ENCODE results near the gene PI3. TPM values are rescaled to one million over a fixed set of nuclear protein-coding genes. Genes with fewer than 3 reads are reported as not detected.

Gene PI3
- total and polyA plus RNA-seq, 9 of the 15 experiments (the other 6 are each of a cell fraction or from before 2014, with no cell fraction given), result not detected

GRCh38 chr20:45191926-45192325, 17.2 kb downstream of the PI3 start:
- no peak for ATAC-seq
- CTCF ChIA-PET (ENCODE audit: low intra/inter-chr PET ratio), result no interaction called here
- Histone ChIP-seq H3K4me2 (ENCODE audit: insufficient read depth, low read length) (no peak overlapping the region), H3K79me2 (ENCODE audit: control insufficient read depth, insufficient read depth, low read length) (no peaks in the 10 kb centered on the region), H3K27ac (ENCODE audit: extremely low read depth, low read depth, low read length) (no peak overlapping the region), H3K36me3 (ENCODE audit: control insufficient read depth, insufficient read depth, low read length) (no peaks in the 10 kb centered on the region), H3K27me3 (ENCODE audit: control insufficient read depth in 2 of 2, insufficient read depth in 2 of 2, low read length in 2 of 2) (peaks cover 0 to 2% of the 10 kb centered on the region in 2 experiments; a peak in 2 of 5 replicates), H4K20me1 (replicated peaks; ENCODE audit: control insufficient read depth, insufficient read depth, low read length) (no peaks in the 10 kb centered on the region), H3K4me3 (no peak overlapping the region), H3K9ac (ENCODE audit: insufficient read depth in 1 of 2, low read depth in 2 of 2, low read length in 2 of 2) (no peak overlapping the region), H3K9me1 (ENCODE audit: control insufficient read depth, insufficient read depth, low read length) (no peaks in the 10 kb centered on the region), H2AFZ (ENCODE audit: low read depth, low read length) (no peak overlapping the region), H3K4me1 (replicated peaks in 1 of 2; ENCODE audit: control insufficient read depth in 2 of 2, insufficient read depth in 2 of 2, low read length in 2 of 2) (no peaks in the 10 kb centered on the region), H3K9me3 (replicated peaks; ENCODE audit: control insufficient read depth, insufficient read depth, low read depth, low read length) (no peaks in the 10 kb centered on the region)
- no peak for DNase-seq (ENCODE audit: extremely low read depth in 1 of 4, low spot score in 3 of 4)
- POLR2A ChIA-PET, result interaction anchor here (0.6 kb wide), 1 partner anchor 8 kb away, joined by 3 read pairs; no protein-coding TSS in a partner anchor
- no peak for FAIRE-seq
- intact Hi-C loops (cut with micrococcal nuclease) (no loop called here), in situ Hi-C loops (cut with MboI) (no loop called here)
- 0% methylated on average over 3 of the region's 3 CpGs for WGBS (ENCODE audit: insufficient coverage, low coverage, missing lambda C conversion rate)
- BruUV-seq (replicated peaks), result no TSS peak
- TF ChIP-seq ZBTB12 (CRISPR knock-in tag; IDR thresholded peaks at IDR 0.05), result no peak
- no peak for TF ChIP-seq NR2C2 (CRISPR knock-in tag; IDR thresholded peaks at IDR 0.05)
- no peak for TF ChIP-seq NR2C2 (tag; IDR thresholded peaks at IDR 0.05)
- TF ChIP-seq RBM39 (optimal IDR thresholded peaks at IDR 0.05; ENCODE audit: low read depth, low read length), result no peak
- no peak for TF ChIP-seq ZNF512 (tag; IDR thresholded peaks at IDR 0.05)
- TF ChIP-seq ZNF695 (CRISPR knock-in tag; IDR thresholded peaks at IDR 0.05), result no peak
- no peak for TF ChIP-seq NR2C1 (IDR thresholded peaks at IDR 0.05)
- no peak for TF ChIP-seq NR2C1 (tag; IDR thresholded peaks at IDR 0.05)
- no peak for TF ChIP-seq MAFF (IDR thresholded peaks at IDR 0.05; ENCODE audit: low read length)
- TF ChIP-seq RERE (CRISPR knock-in tag; IDR thresholded peaks at IDR 0.05; ENCODE audit: borderline replicate concordance), result no peak
- TF ChIP-seq KAT2B (IDR thresholded peaks at IDR 0.05; ENCODE audit: low read depth, low read length), result no peak
- TF ChIP-seq ZNF589 (CRISPR knock-in tag; IDR thresholded peaks at IDR 0.05; ENCODE audit: low read depth), result no peak

All from K562 (cell line).